ENCODE data around the gene CD160.

GRCh38 chr1:145707183-145707867 is 12.0 kb upstream of the CD160 start, which contains the start of gene PDZK1:
- TF ChIP-seq CTCF (IDR thresholded peaks at IDR 0.05; ENCODE audit: low read depth, low read length) = no peak
- no peak for TF ChIP-seq POLR2A (IDR thresholded peaks at IDR 0.05; ENCODE audit: extremely low read depth, insufficient read length)
- TF ChIP-seq MYC (IDR thresholded peaks at IDR 0.05; ENCODE audit: low read depth, low read length) = no peak
